GM15510 (cell line): ENCODE measurements around the gene ABHD8.

ENCODE experiments used
- POLR2A ChIP-seq: IDR thresholded peaks from 3 replicates; pipeline ENCODE4 v1.6.1; 2011; ENCODE audit warnings: borderline replicate concordance; ENCODE audit not compliant: insufficient read length; ENCODE audit errors: extremely low read depth

Gene ABHD8

GRCh38 chr19:17327068-17327653, 23.9 kb upstream of the ABHD8 start:
- TF ChIP-seq POLR2A = no peak

- no peak for TF ChIP-seq POLR2A
Observed at GRCh38 chr19:17326595-17326966, 23.4 kb upstream of the ABHD8 start.

- TF ChIP-seq POLR2A = no peak
Observed at GRCh38 chr19:17325881-17326594, 22.8 kb upstream of the ABHD8 start.

- no peak for TF ChIP-seq POLR2A
Observed at GRCh38 chr19:17325133-17325532, 21.9 kb upstream of the ABHD8 start.

- TF ChIP-seq POLR2A = no peak
Observed at GRCh38 chr19:17324357-17325114, 21.3 kb upstream of the ABHD8 start.

- no peak for TF ChIP-seq POLR2A
Observed at GRCh38 chr19:17323964-17324332, 20.7 kb upstream of the ABHD8 start.

- no peak for TF ChIP-seq POLR2A
Observed at GRCh38 chr19:17323300-17323963, 20.2 kb upstream of the ABHD8 start.

GRCh38 chr19:17322854-17323253, 19.6 kb upstream of the ABHD8 start:
- no peak for TF ChIP-seq POLR2A

GRCh38 chr19:17321655-17322489, 18.6 kb upstream of the ABHD8 start:
- TF ChIP-seq POLR2A = no peak

- TF ChIP-seq POLR2A = no peak
Observed at GRCh38 chr19:17320435-17320834, 17.2 kb upstream of the ABHD8 start.

- no peak for TF ChIP-seq POLR2A
Observed at GRCh38 chr19:17319473-17320238, 16.4 kb upstream of the ABHD8 start.

- no peak for TF ChIP-seq POLR2A
Observed at GRCh38 chr19:17318966-17319365, 15.7 kb upstream of the ABHD8 start.

- TF ChIP-seq POLR2A = no peak
Observed at GRCh38 chr19:17314007-17314593, 10.9 kb upstream of the ABHD8 start.
